ENCODE data around the gene IGLON5. TPM values are rescaled to one million over a fixed set of nuclear protein-coding genes. Genes with fewer than 3 reads are reported as not detected.

IGLON5 gene
- total and polyA plus RNA-seq, 12 donors: 0.14 to 0.19 TPM; not detected in 10

- Histone ChIP-seq H3K27me3 (peaks cover 0 to 52% (median 39%) of the 10 kb centered on the region in 7 donors), H3K4me3 (no peak overlapping the region), H3K9me3 (peaks cover 0 to 10% (median 0%) of the 10 kb centered on the region in 11 donors), H3K4me1 (no peaks in the 10 kb centered on the region), H3K36me3 (no peaks in the 10 kb centered on the region), H3K27ac (no peak overlapping the region)
- ATAC-seq (no peak), DNase-seq (no peak)
- intact Hi-C loops (cut with DNase I): no loop called here
- 37 to 63% methylated on average over 1 of the region's 1 CpG for WGBS, 2 donors
- TF ChIP-seq CTCF (IDR thresholded peaks at IDR 0.05): no peak
Measured at GRCh38 chr19:51317968-51318367, 6.5 kb downstream of the IGLON5 start.

GRCh38 chr19:51318687-51319648, 7.5 kb downstream of the IGLON5 start:
- H3K9me3 ChIP-seq: peaks cover 0 to 10% (median 0%) of the 10 kb centered on the region in 11 donors
- H3K27me3 ChIP-seq: peaks cover 0 to 54% (median 42%) of the 10 kb centered on the region in 7 donors
- intact Hi-C loops (cut with DNase I): no loop called here
- no peak overlapping the region for H3K4me3 ChIP-seq
- H3K4me1 ChIP-seq: no peaks in the 10 kb centered on the region
- DNase-seq (no peak), ATAC-seq (no peak)
- no peak overlapping the region for H3K27ac ChIP-seq
- H3K36me3 ChIP-seq: no peaks in the 10 kb centered on the region
- no peak for TF ChIP-seq CTCF (IDR thresholded peaks at IDR 0.05)
- 70 to 77% methylated on average over 23 of the region's 23 CpGs for WGBS, 2 donors

GRCh38 chr19:51319649-51320279, 8.3 kb downstream of the IGLON5 start:
- peaks cover 0 to 4% (median 0%) of the 10 kb centered on the region in 11 donors for H3K9me3 ChIP-seq
- H3K36me3 ChIP-seq: no peaks in the 10 kb centered on the region
- H3K4me3 ChIP-seq: no peak overlapping the region
- intact Hi-C loops (cut with DNase I): no loop called here
- no peak for DNase-seq
- H3K27me3 ChIP-seq: peaks cover 0 to 52% (median 37%) of the 10 kb centered on the region in 7 donors
- no peak for TF ChIP-seq CTCF (IDR thresholded peaks at IDR 0.05)
- H3K27ac ChIP-seq: no peak overlapping the region
- H3K4me1 ChIP-seq: no peaks in the 10 kb centered on the region
- peak in 1 of 8 donors; percentile 15 for ATAC-seq
- 82 to 86% methylated on average over 14 of the region's 14 CpGs for WGBS, 2 donors

- ATAC-seq (peak in 1 of 8 donors; percentile 17), DNase-seq (no peak)
- 25 to 26% methylated on average over 12 to 14 of the region's 14 CpGs for WGBS, 2 donors
- Histone ChIP-seq H3K27ac (no peak overlapping the region), H3K9me3 (no peaks in the 10 kb centered on the region), H3K27me3 (peaks cover 0 to 53% (median 32%) of the 10 kb centered on the region in 7 donors), H3K4me1 (no peaks in the 10 kb centered on the region), H3K4me3 (no peak overlapping the region), H3K36me3 (no peaks in the 10 kb centered on the region)
- intact Hi-C loops (cut with DNase I): no loop called here
- no peak for TF ChIP-seq CTCF (IDR thresholded peaks at IDR 0.05)
Measured at GRCh38 chr19:51320280-51320657, 8.8 kb downstream of the IGLON5 start.
